HCEC 1CT (cell line): ENCODE measurements around the gene GNAS-AS1.
A peak's percentile ranks its signal among the peaks of the same experiment; 100 is the strongest.

ENCODE experiments used
- DNase-seq: peaks from one replicate; pipeline ENCODE4 v3.0.0-alpha.2; 2017

GNAS-AS1 gene

DNA sequence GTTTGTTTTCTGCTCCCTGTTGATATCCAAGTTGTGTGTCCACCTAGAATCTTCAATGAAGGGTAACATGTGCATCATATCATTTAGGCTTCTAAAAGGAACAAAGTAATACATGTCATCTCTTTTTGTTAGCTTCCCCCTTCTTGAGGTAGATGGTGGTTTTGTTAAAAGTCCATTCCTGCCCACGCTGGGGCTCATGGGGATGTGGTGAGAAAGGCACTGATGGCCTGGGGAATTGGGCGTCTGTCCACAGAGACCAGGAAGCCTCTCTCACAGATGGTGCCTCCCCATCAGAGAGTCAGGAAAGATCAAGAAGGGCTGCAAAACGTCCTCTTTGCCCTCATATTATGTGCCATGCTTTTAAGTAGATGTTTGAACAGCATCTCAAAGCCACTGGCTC lies 34.3 kb upstream of the GNAS-AS1 start:
- no peak for DNase-seq

DNA sequence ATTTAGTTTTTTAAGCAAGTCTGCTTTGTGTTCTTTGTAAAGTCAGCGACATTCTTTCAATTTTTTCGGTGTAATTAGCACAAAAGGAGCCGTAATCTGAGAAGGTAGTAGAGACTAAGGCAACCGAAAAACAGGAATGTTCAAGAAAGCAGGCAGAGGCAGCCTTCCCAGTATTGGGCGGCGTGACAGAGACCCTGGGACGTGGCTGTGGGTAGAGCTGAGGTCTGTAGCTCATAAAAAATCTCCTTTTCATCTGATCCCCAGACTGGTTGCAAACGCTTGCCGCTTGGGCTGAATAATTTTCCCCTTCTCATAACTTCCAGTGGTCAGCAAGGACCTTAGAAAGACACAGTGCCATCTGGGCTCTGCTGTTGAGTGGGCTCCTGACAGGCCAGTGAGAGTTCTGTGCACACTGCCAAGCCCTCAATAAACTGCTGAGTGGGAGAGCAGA lies 32.6 kb upstream of the GNAS-AS1 start:
- DNase-seq = no peak

DNA sequence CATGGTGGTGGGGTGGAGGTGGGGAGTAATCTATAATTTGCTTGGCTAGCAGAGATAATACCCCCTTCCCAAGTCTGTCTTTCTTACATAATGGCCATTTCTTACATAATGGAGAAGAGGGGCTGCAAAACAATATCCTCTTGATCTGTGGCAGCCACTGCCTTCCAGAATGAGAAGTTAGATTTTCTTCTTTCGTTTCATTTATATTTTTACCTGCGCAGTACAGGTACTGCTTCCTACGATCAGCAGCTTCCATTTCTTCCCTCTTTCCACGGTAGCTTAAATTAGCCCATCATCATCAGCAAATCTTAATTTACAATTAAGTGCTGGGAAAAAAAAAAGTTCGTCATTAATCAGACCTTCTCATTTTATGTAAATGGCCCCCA lies 32.0 kb upstream of the GNAS-AS1 start:
- DNase-seq = no peak

DNA sequence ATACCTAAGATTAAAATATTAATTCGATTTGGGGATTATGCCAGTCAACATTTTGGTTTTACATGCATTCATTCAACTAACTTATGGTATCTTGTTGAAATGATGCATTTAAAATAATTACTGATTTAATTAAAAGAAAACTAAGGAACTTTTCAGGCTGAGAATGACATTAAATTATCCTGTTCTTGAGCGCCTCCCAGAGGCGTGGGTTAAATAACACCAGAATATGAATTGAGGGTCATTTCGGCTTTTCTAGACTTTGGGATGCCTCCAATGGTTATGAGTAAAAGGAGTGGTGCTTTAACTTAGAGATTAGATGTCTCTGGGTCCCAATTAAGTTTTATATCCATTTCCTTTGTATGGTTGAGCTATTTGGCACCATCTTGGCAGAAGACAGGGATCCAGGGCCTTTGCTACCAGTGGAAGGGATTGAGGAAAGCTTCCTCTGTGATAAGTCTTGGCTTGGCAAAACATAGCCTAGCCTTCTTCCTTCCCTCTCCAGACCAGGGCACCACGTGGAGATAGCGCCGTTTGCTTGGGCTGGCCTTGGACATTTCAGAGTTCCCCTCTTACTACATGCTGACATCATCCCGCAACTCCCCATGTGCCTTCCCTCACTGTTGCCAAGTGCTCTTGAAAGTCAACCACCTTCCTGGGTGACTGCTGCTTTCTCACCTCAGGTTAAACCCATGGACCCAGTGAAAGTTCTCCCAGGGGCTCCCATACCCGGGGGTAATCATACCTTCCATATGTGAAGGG lies 30.5 kb upstream of the GNAS-AS1 start:
- no peak for DNase-seq

DNA sequence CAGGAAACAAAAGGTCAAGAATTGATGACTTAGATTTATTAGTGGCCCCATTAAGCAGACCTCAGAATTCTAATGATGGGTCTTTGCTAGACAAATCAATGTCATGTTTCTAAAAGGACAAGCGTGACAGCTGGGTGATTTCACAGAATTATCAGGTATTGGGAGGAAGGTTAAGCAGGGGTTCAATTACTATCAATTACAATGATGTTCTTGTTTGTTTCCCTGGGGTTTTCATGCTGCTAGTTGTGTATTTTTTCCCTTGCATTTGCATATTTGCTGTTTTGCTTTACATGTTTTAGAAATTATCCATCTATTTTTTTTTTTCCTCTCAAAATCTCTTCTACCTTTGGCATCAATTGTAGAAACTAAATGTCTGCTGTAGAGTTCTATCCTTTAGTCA lies 29.7 kb upstream of the GNAS-AS1 start:
- no peak for DNase-seq

DNA sequence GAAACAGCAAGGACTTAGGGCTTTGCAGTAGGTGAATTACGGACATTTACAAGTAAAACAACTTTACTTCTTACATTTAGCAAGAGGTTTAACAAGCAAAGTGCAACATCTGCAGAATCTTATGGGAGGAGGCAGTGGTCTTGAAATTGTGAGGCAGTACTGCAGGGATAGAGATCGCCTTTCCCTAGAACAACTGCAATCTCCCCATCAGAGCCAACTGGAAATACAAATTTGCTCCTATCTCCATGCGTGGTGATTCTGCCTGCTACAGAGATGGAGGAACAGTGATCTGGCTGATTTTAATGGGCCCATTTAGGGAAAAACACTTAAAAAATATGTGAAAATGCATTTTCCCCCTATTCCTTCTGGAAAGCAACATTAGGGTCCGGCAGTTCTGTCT lies 27.7 kb upstream of the GNAS-AS1 start:
- no peak for DNase-seq

DNA sequence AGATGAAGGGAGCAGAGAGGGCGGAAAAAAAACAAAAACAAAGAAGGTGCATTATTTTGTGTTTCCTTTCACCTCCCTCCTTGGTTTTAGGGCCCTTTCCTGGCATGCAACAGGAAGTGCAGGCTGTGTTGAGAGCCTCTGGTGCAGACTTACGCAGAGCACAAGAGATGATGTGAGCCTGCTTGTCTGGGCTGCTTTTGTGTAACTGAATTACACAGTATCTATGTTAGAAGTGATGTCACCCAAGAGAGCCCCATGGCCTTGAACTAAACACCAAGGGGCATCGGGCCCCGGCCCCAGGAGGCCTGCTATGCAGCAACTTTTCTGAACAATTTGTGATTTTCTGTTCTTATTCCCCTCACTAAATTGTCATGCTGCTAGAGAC lies 27.3 kb upstream of the GNAS-AS1 start:
- DNase-seq = no peak

DNA sequence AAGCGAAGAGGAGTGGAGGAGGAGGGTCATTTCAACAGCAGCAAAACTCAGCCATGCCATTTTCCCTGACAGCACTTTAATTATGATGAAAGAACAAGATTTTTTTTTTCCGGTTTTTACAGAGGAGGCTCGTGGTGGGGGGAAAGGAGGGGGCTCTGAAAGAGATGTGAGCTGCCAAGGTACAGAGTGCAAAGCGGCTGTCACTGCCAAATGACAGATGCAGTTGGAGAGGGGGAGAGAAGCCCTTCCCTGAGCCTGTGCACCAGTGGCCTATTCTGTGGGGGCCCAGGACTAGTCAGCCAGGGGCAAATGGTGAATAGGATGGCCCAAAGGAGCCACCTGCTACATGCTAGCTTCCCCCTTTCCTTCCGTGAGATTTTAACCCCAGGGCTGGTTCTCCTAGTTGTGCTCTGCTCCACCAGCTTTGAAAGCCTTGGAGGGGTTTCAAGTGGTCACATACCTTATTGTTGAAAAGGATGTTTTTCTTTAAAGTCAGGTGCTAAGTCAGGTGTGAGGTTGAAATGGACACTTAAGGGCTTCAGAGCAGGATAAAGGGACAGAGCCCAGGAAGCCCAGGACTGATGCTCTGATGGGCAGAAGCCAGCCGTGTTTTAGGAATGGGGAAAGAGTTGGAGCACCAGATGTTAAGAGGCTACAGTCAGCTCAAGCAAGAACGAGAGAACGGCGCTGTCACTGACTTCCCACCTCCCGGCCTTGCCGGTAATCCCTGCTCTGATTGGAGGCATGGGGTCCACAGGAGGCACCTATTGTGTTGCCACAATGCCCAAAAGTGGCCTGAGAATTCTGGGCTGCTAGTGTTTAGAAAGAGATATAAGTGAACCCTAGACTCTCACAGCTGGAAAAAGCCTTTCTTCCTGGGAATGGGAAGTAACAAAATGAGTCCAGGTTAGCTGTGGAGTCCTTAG lies 26.6 kb upstream of the GNAS-AS1 start:
- no peak for DNase-seq

DNA sequence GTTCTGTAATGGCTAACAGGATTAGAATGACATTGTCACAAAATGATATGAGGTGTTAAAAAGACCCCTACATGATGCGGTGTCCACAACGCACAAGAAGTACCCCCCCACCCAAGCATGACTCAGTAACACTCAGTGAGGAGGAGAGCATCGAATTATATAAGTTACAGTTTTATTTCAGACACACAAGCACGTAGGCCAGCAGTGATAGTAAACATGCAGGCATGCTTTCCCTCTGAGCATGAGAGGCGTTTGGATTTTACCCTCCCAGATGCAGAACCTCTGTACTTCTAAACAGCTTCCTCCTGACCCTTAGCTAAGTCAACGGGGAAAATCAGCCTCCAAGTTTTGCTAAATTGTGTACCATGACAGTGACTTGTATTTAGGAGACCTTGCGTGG lies 25.7 kb upstream of the GNAS-AS1 start:
- no peak for DNase-seq

DNA sequence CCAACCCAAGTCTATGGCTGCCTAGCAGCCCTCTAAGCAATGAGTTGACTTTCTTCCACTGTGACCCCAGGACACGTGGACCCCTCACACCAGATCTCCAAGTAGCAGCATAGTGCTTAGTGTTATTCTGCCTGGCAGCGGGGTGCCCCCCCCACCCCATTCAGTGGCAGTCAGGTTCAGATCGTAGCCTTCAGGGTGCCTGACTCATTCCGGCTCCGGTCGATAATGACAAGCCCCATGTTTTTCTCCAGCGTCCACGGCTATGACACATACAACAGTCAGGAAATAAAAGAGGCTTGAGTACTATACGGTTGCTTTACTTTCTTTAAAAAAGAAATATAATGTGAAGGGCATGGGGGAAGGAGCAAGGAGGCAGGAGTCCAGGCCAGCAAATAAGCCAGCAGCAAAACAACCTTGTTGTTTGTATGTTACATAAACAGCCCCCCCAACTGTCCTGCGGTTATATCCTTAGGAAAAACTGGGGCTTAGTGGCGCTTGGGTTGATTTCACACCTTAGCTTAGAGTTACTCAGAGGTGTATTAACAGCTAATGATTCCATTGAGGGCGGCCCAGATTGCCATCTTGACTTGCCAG lies 24.9 kb upstream of the GNAS-AS1 start:
- DNase-seq = peak; percentile 40

DNA sequence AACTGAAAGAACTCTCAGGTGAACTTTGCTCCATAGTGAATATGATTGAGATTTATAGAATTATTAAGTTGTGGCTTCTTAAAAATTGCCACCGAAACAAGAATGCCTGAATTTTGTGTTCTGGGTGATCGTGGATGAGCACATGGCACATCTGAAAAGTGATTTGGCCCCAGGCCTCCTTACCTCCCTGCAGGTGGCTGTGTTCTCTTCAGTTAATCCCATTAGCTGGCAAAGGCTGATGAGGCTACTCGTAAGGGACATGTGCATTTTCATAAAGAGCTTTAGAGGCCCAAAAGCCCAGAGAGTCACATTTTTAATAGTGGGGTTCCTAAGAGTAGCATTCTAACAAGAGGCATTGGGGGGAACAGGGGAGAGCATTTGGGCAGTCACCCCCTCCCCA lies 24.4 kb upstream of the GNAS-AS1 start:
- DNase-seq = no peak

DNA sequence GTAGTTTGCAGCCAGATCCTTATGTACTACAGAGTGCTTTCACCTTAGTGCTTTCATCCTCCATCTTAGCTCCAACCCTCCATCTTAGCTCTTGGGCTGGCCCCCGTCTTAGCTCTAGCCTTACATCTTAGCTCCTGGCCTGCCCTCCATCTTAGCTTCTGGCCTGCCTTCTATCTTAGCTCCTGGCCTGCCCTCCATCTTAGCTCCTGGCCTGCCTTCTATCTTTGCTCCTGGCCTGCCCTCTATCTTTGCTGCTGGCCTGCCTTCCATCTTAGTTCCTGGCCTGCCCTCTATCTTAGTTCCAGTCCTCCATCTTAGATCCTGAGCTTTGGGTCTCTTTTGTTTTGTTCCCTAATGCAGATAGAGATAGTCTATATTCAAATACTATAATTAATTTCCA lies 23.8 kb upstream of the GNAS-AS1 start:
- no peak for DNase-seq

DNA sequence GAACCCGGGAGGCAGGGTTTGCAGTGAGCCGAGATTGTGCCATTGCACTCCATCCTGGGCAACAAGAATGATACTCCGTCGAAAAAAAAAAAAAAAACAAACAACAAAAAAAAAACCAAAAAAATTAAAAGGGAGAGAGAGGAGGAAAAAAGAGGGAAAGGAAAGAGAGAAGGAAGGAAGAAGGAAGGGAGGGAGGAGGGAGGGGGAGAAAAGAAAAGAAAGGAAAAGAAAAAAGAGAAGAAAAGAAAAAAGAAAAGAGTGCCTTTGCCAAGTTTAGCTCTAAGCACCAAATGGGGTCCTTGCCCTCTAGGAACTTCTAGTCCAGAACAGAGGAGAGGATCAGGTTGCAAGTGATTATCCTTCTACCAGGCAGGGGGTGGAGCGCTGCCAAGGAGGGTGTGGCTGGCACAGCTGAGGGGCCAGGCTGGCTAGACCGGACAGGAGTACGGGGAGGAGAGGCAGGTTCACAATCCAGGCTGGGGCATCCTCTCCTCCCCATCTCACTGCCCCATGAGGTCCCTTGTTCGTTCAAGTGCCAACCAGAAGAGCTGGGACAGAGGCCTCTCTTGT lies 20.9 kb upstream of the GNAS-AS1 start:
- no peak for DNase-seq

DNA sequence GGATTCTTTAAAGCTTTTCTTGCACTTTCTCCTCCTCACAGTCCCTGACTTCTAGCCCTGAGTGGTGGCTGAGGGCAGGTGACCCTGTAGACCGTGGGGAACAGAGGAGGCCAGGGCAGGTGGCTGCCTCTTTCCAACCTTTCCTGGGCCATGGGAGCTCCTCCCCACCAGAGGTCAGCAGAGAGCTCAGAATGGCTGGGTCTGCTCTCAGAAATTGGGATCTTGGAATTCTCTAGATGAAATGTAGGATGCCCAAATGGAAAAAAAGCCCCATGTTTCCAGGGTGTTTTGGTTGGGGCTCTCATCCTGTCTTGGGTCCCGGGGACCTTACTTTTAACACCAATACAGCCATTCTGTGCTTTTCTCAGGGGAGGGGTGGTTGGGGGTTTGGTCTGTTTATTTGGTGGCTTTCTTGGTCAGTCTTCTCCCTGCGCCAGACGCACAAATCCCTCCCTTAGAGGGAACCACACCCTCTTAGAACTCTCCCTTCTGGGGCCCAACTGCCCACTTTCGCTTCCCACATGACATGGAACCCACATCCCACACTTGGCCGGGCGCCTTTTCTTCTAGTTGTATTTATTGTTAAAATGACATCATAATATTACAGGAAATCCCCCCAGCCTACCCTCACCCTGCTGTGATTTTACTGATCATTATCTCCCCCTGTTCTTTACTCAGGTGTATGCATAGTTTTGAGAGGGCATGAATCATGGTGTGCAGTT lies 19.8 kb upstream of the GNAS-AS1 start:
- peak; percentile 36 for DNase-seq

DNA sequence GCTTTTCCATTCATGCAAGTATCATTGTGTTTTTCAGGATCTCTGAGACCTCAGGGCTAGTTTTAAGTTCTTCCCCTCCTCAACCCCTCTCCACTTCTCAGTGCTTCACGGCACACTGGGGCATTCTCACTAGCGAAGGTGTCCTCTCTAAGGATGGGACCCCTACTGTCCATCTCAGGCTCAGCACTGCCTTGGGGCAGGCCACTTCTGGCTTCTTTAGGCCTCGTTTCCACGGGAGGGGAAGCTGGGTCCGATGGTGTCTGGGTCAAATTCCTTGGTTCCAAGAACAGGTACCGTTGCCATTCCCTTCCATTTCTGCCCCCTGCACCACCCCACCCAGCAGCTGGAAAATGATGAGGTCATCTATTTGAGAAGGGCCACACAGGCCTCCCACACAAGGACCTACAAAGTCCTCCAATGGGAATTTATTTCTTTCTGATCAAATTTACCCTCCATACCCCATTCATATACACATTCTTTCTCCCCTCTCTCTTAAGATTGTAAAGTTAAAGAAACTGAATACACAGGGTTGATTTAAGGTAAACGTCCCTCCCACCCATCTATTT lies 19.0 kb upstream of the GNAS-AS1 start:
- DNase-seq = no peak

DNA sequence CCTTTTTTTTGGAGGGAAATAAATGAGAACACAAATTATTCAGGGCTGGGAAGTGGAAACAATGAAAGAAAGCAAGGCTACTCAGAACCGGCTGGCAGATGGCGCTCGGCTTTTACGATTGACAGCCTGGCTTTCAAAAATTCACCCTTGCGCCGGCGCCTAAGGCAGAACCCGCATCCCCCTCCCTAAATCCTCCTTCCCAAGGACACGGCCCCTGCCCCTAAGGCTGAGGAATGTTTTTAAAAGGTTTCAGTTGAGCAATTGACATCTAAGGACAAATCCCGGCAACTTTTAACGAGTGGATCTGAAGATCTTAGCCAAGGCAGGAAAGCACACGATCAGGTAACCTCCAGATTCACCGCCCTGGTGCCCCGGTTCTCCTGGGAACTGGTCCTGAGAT lies 18.1 kb upstream of the GNAS-AS1 start:
- DNase-seq = no peak

DNA sequence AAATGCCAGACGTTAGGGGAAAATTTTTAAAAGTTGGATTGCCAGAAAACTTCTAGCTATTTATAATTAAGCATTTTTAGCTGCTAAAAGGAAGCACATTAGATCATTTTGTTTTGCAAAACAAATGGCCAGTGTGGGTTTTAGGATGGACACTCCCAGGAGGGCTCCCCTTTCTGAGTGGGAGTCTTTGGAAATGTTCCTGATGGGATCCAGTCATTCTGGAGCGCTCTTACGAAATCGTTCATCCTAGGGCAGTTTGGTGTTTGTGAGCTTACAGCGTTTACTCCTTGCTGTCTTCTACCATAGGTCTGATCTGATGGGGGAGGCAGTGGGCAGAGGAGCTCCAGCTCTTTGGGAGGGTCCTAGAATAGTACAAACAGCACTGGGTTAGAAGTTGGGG lies 16.5 kb upstream of the GNAS-AS1 start:
- DNase-seq = no peak

DNA sequence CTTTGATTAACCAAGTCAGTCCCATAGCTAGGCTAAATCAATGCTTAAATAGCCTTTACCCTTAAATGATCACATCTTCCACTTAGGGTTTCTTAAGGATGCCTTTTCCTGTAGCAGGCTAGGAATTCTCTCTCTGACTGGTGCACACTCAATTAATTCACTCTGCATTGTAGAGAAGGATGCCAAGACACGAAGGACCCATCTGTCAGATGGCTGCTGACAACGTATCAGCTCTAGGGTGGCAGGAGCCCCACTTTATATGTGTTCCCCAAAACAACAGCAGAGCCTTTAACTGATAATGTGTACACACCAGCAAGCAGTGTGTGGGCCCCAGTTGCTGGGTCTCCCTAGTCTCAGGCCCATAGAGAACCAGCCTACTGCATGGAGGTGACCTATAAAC lies 15.1 kb upstream of the GNAS-AS1 start:
- no peak for DNase-seq

DNA sequence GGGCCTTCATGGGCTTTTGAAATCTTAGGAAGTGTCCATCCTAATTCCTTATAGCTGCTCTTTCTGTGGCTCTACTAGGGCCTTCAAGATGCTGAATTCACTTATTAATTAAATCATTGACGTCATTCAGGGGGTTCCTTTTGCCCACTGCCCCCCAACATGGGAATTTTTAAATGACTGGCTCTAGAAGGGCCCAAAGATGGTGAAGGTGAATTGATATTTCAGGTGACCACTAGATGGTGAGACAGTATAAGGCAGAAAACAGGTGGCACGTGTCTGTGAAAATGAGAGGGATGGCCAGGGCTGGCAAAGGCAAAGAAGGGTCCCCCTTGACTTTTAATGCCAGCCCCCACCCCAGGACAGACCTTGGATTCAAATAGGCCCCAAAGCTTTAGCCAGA lies 13.6 kb upstream of the GNAS-AS1 start:
- DNase-seq = no peak

DNA sequence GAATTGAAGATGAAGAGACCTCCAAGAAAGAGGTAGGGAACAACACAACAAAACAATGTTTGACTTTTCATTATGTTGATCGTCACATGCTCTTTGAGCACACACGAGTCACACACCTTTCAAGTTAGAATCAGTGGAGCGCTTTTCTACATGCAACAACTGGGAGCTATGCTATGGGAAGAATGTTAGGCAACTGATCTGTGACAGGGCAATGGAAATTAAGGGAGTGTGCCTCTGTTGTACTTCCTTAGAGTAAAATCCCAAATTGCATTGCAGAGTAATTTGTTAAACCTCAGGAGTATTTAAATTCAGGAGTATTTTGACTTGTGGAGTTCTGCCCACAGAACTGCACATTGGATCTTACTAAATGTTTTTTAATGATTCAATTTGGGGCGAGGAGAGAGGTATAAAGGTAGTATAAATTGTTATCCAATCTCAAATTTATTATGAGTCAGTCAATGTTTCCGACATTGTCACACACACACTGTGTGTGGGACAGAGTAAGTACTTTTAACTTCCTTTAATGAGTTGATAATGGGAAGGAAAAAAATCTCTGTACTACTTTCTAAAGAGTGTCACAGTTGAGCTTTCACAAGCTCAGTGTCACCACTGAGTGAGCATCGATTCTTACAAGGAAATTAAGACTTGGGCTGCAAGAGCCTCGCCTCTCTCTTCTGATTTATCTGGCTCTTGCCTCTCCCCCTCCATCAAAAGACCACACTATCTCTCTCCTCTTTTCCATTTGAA lies 12.5 kb upstream of the GNAS-AS1 start:
- DNase-seq = no peak

DNA sequence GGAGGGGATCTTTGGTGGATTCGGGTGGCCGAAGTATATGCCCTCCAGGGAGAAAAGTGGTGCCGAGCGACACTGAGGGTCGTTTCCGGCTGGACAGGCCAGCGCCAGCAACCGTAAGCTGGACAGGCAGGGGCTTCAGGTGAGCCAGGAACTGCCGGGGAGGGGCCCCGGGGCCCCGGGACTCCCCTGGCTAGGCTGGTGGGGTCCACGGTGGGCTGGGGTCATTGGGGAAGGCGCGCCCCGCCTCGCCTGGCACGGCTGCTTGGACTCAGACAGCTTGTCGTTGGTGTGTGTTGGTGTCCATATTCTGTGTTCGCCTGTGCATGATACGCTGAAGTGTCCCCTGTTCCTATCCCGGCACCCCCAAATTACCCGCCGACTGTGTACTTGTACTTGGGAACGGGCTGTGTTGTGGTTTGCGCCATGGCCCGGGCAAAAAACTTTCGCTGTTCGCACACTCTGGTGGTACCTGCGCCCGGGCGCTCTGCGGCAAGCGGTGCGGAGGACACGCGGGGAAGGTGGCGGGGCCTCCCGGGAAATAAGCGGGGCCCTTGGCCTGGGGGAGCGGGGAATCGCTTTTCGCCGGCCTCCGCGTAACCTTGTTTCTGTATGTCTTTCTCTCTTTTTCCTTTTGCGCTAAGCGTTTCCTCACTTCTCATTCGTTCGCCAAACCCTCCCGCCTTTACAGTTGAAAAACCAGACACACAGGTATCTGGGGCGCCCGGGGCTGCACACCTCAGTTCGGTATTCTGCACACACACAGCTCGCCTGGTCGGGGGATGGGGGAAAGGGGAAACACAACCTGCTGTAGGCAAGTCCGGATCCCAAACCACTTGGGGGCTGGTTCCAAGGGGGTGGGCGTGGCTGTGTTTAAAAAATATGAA lies 5.0 kb upstream of the GNAS-AS1 start:
- no peak for DNase-seq
